Colonic mucosa (tissue), 4 donors: ENCODE results near the gene GRK2. TPM values are rescaled to one million over a fixed set of nuclear protein-coding genes. Genes with fewer than 3 reads are reported as not detected.

Source experiments
- DNase-seq: peaks from one replicate; pipeline ENCODE4 v3.0.0-alpha.2; 2020
- H3K27ac ChIP-seq: fragments of 200-600 bp; one replicate; pipeline ENCODE4 v1.8.0; 2021
- H3K27me3 ChIP-seq: fragments of 200-600 bp; one replicate; pipeline ENCODE4 v1.8.0; 2021
- H3K36me3 ChIP-seq: fragments of 200-600 bp; one replicate; pipeline ENCODE4 v1.8.0; 2021
- H3K4me1 ChIP-seq: fragments of 200-600 bp; one replicate; pipeline ENCODE4 v1.8.0; 2021; ENCODE audit warnings: mild to moderate bottlenecking
- H3K4me3 ChIP-seq: fragments of 200-600 bp; one replicate; pipeline ENCODE4 v1.8.0; 2021
- H3K9ac ChIP-seq, 2 donors: one replicate each; pipeline ENCODE4 v1.7.0; 2013; ENCODE audit warnings: control low read depth in 2 of 2, low read depth in 2 of 2, low read length in 2 of 2
- H3K9me3 ChIP-seq: fragments of 200-600 bp; one replicate; pipeline ENCODE4 v1.8.0; 2021
- CTCF ChIP-seq: fragments of 200-600 bp; IDR thresholded peaks from one replicate; pipeline ENCODE4 v1.8.0; 2022; ENCODE audit warnings: antibody characterized with exemption, mild to moderate bottlenecking
- intact Hi-C: fragments of 100-400 bp; cut with DNase I; formaldehyde crosslinking; loops from one replicate; pipeline ENCODE4 v1.14.1; 2022
- total RNA-seq, 2 donors: library from RNA; stranded (reverse); fragmentation: NEBNext Ultra II Directional in 1 of 2; extraction: Animal tissue kit (Norgen Biotek cat#: 25700) in 1 of 2; gene quantifications; one replicate each; pipeline ENCODE4 v1.2.1, GENCODE V29; 2021
- donor health status: healthy.
- donor health status: DM: no; HTN: no; CAD: no.
- donor health status: DM: no; HTN: no; CAD: no.

Gene GRK2
- total RNA-seq, 2 donors from 2014 or later: 108 to 137 TPM

- intact Hi-C loops: loop anchor here (10.0 kb wide), 1 partner anchor 229 kb away; no protein-coding TSS in a partner anchor
- no peak overlapping the region for H3K4me3 ChIP-seq
- no peaks in the 10 kb centered on the region for H3K4me1 ChIP-seq
- H3K36me3 ChIP-seq: peaks cover 6% of the 10 kb centered on the region
- DNase-seq: no peak
- peak overlapping the region; percentile 66 for H3K27ac ChIP-seq
- H3K9ac ChIP-seq: peak overlapping the region; percentile 28 to 58
- TF ChIP-seq CTCF: no peak
- no peaks in the 10 kb centered on the region for H3K27me3 ChIP-seq
- no peaks in the 10 kb centered on the region for H3K9me3 ChIP-seq
Observed at GRCh38 chr11:67313125-67313890, 47.0 kb downstream of the GRK2 start.

- no peak for DNase-seq
- Histone ChIP-seq H3K4me1 (no peaks in the 10 kb centered on the region), H3K9ac (no peak overlapping the region), H3K27me3 (no peaks in the 10 kb centered on the region), H3K4me3 (no peak overlapping the region), H3K27ac (no peak overlapping the region), H3K36me3 (peaks cover 6% of the 10 kb centered on the region), H3K9me3 (no peaks in the 10 kb centered on the region)
- TF ChIP-seq CTCF: no peak
- intact Hi-C loops: loop anchor here (10.0 kb wide), 1 partner anchor 229 kb away; no protein-coding TSS in a partner anchor
Observed at GRCh38 chr11:67314218-67314617, 47.9 kb downstream of the GRK2 start.

- no peak for DNase-seq
- intact Hi-C loops: loop anchor here (10.0 kb wide), 1 partner anchor 231 kb away; no protein-coding TSS in a partner anchor
- no peaks in the 10 kb centered on the region for H3K27me3 ChIP-seq
- H3K9me3 ChIP-seq: no peaks in the 10 kb centered on the region
- H3K4me1 ChIP-seq: no peaks in the 10 kb centered on the region
- H3K9ac ChIP-seq: no peak overlapping the region
- no peak overlapping the region for H3K4me3 ChIP-seq
- H3K27ac ChIP-seq: no peak overlapping the region
- no peak for TF ChIP-seq CTCF
- H3K36me3 ChIP-seq: no peaks in the 10 kb centered on the region
Observed at GRCh38 chr11:67315325-67315909, 49.1 kb downstream of the GRK2 start.

- Histone ChIP-seq H3K27me3 (no peaks in the 10 kb centered on the region), H3K36me3 (no peaks in the 10 kb centered on the region), H3K4me1 (no peaks in the 10 kb centered on the region), H3K4me3 (peak overlapping the region; percentile 95), H3K9ac (peak overlapping the region; percentile 53 to 95), H3K27ac (peak overlapping the region; percentile 78), H3K9me3 (no peaks in the 10 kb centered on the region)
- intact Hi-C loops: loop anchor here (2.0 to 10.0 kb wide), 2 partner anchors 54 to 232 kb away; no protein-coding TSS in a partner anchor
- no peak for DNase-seq
- TF ChIP-seq CTCF: no peak
Observed at GRCh38 chr11:67316882-67317204, 50.6 kb downstream of the GRK2 start.

DNA sequence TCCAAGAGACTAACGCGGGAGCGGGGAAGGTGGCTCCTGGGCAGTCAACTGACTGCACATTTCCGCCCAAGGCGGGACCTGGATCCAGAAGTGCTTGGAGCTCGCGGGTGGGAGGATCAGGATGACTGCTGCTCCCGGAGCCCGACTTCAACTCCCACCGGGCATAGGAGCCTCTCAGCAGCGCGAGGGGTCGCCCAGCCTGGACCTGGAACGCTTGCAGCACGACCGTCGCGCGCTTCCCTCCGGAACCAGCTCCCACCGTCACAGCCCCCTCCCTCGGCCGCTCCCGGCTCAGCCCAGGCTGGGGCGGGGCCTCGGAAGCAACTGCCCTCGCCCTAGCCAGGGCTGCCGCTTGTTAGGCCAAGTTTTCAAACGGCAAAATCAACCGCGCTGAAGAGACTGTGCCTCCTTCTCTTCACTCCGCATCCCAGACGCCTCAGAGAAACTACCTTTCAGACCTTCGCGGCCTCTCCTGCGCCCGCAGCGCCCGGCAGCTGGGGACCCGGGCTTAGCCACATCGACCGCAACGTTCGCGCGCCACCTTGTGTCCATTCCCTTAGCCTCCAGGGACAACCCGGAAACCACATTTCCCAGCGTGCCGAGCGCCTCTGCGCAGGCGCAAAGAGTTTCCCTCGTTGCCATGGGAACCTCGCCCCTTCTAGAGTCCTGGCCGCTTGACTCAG is 51.1 kb downstream of the GRK2 start:
- Histone ChIP-seq H3K36me3 (no peaks in the 10 kb centered on the region), H3K27me3 (no peaks in the 10 kb centered on the region), H3K4me3 (peak overlapping the region; percentile 95), H3K9me3 (no peaks in the 10 kb centered on the region), H3K4me1 (no peaks in the 10 kb centered on the region), H3K27ac (peak overlapping the region; percentile 78), H3K9ac (peak overlapping the region; percentile 57 to 95)
- TF ChIP-seq CTCF: peak; percentile 94
- DNase-seq: peak; percentile 99
- intact Hi-C loops: loop anchor here (2.0 to 10.0 kb wide), 2 partner anchors 55 to 233 kb away; no protein-coding TSS in a partner anchor
